Suprapubic skin (tissue), 4 donors: ENCODE data around the gene ISX.

ENCODE experiments used
- CTCF ChIP-seq, 2 donors: fragments of 200-600 bp in 1 of 2; fragments of 450-650 bp in 1 of 2; sonication (generic) in 1 of 2; IDR thresholded peaks; one replicate each; pipeline ENCODE4 v1.5.1; 2016 to 2019; ENCODE audit warnings: antibody characterized with exemption in 2 of 2, mild to moderate bottlenecking in 1 of 2, moderate library complexity in 1 of 2
- POLR2A ChIP-seq, 2 donors: fragments of 450-650 bp; IDR thresholded peaks; one replicate each; pipeline ENCODE4 v1.6.1; 2017; ENCODE audit warnings: antibody characterized with exemption in 2 of 2, mild to moderate bottlenecking in 2 of 2, moderate library complexity in 2 of 2
- POLR2AphosphoS5 ChIP-seq, 3 donors: sonication (generic); formaldehyde crosslinking; IDR thresholded peaks; one replicate each; pipeline ENCODE4 v1.6.1; 2017; ENCODE audit warnings: antibody characterized with exemption in 3 of 3

GRCh38 chr22:35074583-35074982 is 8.6 kb downstream of the ISX start:
- TF ChIP-seq POLR2A (IDR thresholded peaks at IDR 0.05) = no peak
- TF ChIP-seq CTCF (IDR thresholded peaks at IDR 0.05) = no peak
- no peak for TF ChIP-seq POLR2AphosphoS5 (IDR thresholded peaks at IDR 0.05)
